HG03457 (cell line): ENCODE data around the gene LIPG.
"Not testable (repeated sequence)": the region's sequence is repeated elsewhere in the genome, so short reads cannot be mapped to it uniquely, and the experiment has no call there.

Source experiments
- ATAC-seq: cut with Tn5 transposase; IDR thresholded peaks from one replicate; pipeline ENCODE4 v1.9.1; 2021; ENCODE audit warnings: moderate number of reproducible peaks; ENCODE audit not compliant: unreplicated experiment

The LIPG gene

GRCh38 chr18:49561289-49562193, at the start of gene LIPG:
Gene LIPG (plus strand): TSS chr18:49562057. CDS start chr18:49562309, 252 bp downstream.
- peak; percentile 68 for ATAC-seq

- ATAC-seq: not testable (repeated sequence)
These were observed 49.0 kb upstream of the LIPG start for GRCh38 chr18:49512876-49513275.

DNA sequence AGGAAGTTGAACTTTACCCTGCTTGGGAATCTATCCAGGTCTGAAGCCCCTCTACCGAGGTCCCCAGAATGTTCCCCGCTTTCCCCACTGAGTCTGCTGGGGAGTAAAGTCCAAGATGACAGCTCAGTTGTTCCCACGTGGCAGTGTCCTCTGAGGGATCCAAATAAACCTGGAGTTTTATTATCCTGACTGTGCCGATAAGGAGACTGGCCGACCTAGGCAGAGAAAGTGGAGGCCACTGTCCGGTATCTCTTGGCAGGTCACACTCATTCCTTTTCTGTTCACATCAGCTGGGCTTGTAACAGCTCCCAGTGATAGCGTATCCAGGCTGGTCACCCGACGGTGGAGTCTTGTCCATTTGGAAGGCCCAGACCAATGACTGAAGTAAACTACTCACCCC, 47.3 kb upstream of the LIPG start:
- ATAC-seq: no peak

DNA sequence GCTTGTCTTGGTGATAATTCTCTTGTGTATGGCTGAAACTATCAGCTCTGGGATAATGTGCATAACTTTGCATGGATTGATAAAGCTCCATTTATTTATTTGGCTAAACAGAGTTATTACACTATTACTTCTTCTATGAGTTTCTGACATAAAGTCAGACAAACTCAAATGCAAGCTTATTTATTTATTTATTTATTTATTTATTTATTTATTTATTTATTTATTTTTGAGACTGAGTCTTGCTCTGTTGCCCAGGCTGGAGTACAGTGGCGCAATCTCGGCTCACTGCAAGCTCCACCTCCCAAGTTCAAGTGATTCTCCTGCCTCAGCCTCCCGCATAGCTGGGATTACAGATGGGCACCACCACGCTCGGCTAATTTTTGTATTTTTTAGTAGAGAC, 46.9 kb upstream of the LIPG start:
- not testable (repeated sequence) for ATAC-seq

DNA sequence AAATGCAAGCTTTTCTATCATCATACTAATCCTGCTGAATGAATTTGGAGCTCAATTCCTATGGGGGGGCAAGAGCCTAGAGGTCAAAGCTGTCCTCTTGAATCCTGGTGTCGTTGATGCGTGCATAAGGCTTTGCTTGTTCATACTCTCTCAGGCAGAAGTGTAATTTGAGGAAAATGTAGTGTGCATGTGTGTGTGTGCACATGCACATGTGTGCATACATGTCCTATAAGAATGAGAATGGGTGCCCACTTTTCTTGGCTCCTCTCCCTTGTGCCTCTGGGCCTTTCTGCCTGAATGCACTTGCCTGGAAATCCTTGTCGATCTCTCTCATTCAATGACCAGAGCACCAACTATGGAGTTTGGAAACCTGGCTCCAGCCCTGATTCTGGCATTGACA, 46.3 kb upstream of the LIPG start:
- ATAC-seq: no peak

DNA sequence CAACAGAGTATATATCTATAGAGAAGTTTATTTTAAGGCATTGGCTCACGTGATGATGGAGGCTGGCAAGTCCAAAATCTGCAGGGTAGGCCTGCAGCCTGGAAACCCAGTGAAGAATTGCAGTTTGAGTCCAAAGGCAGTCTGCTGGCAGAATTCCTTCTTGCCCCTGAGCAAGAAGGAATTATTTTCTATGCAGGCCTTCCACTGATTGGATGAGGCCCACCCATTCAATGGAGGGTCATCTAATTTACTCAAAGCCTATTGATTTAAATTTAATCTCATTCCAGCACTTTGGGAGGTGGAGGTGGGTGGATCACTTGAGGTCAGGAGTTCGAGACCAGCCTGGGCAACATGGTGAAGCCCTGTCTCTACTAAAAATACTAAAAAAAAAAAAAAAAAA, 44.4 kb upstream of the LIPG start:
- no peak for ATAC-seq

DNA sequence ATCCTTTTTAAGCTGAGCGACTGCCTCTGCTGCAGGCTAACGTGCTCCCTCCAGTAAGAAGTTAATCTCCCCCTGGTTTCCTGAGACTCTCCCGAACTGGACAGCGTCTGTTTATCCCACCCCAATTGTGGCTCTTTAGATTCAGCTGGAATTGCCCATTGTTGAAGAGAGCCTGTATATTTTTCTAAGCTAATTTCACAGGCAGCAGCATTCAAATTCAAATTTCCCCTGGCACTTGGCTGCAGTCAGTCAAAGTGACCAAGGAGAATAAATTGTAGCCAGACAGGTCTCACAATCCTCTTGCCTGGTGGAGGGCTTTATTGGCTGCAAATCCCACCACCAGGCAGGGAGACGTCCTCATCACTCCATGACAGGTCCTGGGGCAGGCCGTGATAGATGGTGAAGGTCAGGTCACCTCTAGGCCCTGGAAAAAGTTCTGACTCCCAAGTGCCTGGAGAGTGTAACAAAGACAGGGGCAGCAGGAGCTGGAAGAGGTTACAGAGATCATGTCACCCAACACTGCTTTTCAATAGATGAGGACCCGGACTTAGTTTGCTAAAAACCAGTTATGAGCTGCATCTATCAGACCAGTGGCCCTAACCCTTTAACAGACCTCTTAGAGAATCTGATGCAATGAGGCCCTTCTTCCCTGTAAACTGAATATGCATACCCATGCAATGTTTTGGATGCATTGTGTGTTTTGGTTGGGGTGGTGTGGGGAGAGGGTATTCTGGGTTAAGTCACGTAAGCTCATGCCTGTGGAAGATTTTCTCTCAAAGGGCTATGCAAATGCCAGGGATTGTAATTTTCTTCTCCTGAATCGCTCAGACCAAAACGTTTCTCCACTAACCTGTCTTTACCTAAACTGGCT, 42.5 kb upstream of the LIPG start:
- no peak for ATAC-seq

GRCh38 chr18:49520661-49521145, 41.2 kb upstream of the LIPG start:
- ATAC-seq: no peak

DNA sequence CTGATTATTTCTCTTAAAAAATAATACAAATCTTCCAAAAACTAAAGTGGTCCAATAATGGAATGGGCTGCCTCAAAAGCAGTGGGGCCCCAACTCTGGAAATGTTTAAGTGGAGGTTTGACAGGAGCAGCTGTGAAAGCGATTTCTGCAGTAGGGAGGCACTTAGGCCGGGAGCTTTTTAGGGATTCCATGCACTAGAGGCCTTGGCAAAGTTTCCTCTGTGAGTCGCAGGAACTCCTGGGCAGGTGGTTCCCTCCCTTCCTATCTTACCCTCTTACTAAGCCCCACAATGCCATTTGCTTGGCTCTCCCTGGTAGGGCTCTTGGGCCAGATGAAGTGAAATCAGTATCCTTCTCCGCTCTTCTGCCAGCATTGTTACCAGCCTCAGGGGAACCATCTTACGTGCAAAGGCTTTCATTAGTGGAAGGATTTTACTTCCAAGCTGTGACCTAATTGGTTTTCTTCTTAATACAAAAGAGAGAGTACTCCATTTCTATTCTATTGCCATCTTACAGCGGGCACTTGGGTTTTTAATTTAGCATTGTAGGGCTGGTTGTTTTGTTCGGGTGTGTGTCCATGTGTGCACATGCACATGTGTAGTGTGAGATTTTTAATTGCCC, 40.5 kb upstream of the LIPG start:
- no peak for ATAC-seq

DNA sequence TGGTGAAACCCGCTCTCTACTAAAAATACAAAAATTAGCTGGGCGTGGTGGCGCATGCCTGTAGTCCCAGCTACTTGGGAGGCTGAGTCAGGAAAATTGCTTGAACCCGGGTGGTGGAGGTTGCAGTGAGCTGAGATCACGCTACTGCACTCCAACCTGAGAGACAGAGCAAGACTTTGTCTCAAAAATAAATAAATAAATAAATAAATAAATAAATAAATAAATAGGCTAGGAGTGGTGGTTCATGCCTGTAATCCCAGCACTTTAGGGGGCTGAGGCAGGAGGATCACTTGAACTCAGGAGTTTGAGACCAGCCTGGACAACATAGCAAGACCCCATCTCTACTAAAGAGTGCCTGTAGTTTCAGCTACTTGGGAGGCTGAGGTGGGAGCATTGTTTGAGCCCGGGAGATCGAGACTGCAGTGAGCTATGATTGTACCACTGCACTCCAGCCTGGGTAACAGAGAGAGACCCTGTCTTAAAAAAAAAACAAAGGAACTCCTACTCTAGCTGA, 38.2 kb upstream of the LIPG start:
- ATAC-seq: not testable (repeated sequence)

DNA sequence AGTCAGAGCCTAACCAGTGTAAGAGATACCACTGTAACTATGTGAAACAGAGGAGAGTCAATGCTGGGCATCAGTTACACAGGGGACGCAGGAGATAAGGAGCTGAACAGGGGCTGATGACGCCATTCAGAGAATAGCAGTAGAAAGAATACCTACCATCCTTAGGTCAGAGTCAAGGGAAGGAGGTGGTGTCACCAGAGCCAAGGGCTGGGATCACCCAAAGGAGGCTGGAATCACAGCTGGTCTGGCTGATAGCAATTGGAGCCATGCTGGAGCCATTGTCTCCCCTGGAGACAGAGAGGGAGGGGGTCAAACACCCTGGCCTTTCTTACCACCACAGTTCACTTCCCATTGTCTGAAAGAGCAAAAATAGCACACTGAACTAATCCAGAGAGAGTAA, 37.5 kb upstream of the LIPG start:
- ATAC-seq: no peak

- ATAC-seq: no peak
These were observed 36.9 kb upstream of the LIPG start for GRCh38 chr18:49524951-49525350.

DNA sequence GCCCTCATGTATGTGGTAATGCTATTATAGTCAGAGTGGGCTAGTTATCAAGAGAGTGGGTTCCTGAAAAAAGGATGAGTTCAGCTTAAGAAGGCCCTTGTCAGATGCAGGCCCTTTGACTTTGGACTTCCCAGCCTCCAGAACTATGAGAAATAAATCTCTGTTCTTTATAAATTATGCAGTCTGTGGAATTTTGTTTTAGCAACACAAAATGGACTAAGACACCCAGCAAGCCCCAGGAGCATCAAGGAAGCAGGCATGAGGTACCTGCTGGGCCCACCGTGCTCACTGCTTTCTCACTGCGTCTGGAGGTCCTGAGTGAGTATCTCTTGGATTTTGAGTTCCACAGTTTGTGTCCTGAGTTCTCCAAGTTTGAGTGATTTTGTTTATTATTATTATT, 35.9 kb upstream of the LIPG start:
- ATAC-seq: no peak

DNA sequence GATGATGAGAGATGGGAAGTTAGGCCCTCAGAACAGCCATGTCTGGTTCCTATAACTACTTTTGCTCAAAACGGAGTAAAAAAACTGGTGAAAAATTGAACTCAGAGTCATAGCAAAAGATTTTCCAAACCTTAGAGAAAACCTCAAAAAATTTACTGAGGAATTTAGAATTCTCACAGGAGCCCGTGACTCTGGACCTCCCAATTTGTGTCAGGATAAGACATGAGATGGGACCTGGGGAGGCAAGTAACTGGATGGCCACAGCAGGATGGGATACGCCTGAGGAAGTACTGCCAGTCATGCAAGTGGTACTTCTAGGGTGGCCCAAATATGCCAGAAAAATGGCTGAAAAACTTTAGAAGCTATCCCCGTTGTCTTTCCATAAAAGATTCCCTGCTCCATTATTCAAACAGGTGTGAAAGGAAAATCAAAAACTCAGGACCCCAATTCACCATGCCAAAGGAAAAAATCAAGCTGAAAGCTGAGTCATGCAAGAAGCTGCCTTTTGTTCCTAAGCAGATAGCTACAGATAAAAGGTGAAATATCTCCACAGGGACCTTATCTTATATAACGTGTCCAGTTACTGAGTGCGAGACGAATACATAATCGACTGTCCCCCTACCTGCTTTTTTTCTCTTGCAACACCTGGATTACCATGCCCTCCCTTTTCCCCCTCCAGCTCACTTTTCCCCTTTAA, 34.1 kb upstream of the LIPG start:
- no peak for ATAC-seq

DNA sequence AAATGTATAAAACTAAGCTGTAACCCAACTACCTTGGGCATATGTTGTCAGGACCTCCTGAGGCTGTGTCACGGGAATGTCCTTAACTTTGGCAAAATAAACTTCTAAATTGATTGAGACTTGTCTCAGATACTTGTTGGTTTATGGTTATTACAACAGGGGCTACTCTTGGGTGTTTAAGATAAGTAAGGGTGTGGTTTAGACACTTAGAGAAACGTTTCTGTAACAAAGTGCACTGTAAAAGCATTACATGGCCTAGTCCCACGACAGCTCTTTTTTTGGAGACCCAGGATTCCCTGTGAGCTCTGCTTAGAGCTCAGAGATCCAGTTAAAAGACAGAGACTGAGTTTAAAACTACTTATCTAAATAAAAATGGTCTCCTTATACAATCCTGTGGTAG, 32.3 kb upstream of the LIPG start:
- no peak for ATAC-seq

DNA sequence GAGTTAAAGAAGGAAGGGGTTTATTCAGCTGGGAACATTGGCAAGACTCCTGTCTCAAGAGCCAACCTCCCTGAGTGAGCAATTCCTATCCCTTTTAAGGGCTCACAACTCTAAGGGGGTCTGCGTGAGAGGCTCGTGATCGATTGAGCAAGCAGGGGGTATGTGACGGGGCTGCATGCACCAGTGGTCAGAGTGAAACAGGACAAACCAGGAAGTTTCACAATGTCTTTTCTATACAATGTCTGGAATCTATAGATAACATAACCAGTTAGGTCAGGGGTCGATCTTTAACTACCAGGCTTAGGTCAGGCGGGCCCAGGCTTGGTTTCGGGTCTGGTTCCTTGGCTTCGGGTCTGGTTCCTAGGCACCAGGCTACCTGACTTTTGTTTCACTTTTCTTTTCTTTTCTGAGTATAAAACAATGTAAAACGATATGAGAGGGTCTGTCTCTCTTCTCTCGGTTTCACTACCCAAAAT, 30.1 kb upstream of the LIPG start:
- ATAC-seq: no peak

DNA sequence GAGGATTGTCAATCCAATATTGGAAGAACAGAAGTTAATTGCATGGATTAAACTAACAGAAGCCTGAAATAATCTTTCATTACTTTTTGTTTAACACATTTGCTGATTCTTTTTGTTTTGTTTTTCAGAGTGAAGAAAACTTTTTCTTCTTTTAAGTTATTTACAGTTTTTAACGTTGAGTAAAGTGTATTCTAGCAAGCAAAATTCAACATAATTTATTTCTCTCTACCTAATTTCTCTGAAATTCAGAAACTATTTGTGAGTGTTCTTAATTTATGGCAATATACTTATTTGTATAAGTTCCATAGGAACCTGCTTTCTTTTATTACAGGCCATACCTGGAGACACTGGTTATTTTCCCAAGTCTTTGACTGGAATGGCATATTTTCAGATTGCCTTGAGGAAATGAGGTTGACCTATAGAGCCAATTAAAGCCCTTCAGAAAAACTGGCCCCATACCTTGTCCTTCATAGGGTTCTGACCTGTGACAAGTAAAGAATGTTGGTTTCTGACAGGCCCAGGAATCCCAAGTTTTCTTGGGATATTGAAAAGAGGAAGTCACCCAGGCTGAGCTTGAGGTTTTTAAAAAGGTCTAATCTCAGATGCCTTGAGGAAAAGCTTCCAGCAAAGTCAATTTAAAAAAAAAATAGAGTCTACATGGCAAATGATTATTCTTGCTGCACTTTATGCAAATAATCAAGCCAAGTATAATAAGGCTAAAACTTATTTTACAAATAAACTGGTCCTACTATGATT, 26.8 kb upstream of the LIPG start:
- ATAC-seq: no peak

- ATAC-seq: no peak
These were observed 24.5 kb upstream of the LIPG start for GRCh38 chr18:49537232-49537896.

DNA sequence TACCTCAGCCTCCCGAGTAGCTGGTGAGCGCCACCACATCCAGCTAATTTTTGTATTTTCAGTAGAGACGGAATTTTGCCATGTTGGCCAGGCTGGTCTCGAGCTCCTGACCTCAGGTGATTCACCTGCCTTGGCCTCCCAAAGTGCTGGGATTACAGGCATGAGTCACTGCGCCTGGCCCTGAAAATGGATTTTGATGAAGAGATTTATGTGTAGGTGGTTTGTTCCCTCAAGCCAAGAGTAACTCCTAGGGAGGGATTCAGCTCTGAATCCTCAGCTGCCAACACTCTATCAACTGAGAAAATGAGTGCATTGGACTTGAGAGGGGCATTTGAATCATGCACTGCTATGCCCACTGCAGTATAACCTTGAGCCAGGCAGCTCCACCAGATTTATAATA, 17.5 kb upstream of the LIPG start:
- no peak for ATAC-seq
